ENCODE results near the gene NFIA. TPM values are rescaled to one million over a fixed set of nuclear protein-coding genes. Genes with fewer than 3 reads are reported as not detected.

The NFIA gene
- polyA plus RNA-seq, 12 donors: 29.6 to 378 (median 35.8) TPM

- no peak for DNase-seq
Observed at GRCh38 chr1:61426254-61426653, 343.9 kb downstream of the NFIA start.

DNA sequence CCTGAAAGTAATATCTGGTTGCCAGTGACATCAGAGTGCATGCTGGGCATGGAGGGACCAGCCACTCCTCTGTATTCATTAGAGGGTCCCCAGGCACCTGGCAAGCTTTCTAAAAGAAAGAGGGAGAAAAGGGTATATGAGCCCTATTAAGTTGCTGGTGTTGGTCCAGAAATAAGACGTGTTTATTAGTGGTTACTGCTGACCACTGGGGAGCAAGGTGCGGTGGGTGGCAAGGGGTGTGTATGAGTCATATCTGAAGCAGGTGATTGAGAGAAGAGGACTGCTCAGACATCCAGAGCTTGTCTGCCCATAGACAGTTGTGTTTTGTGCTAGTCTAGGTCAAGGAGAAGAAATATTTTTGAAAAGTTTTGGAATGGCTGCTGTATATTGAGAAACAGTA lies 344.5 kb downstream of the NFIA start:
- DNase-seq: no peak

- DNase-seq: no peak
Observed at GRCh38 chr1:61427510-61427909, 345.1 kb downstream of the NFIA start.

DNA sequence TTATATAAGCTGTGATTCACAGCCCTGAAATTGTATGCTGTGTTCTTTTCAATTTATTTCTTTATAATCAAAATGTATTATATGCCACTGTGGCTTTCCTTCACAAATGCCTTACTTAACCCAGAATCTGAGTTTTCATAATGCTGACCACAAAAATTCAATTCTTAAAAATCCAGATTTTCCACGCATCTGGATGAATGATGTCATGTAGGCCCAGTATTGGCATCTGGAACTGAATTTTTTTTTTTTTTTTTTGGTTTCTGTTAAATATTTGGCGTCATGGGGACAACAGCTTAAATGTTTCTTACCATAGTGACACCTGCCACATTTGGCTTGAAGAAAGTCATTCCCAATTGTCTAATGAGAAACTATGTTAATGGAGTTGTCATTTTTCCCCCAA lies 345.8 kb downstream of the NFIA start:
- no peak for DNase-seq

DNA sequence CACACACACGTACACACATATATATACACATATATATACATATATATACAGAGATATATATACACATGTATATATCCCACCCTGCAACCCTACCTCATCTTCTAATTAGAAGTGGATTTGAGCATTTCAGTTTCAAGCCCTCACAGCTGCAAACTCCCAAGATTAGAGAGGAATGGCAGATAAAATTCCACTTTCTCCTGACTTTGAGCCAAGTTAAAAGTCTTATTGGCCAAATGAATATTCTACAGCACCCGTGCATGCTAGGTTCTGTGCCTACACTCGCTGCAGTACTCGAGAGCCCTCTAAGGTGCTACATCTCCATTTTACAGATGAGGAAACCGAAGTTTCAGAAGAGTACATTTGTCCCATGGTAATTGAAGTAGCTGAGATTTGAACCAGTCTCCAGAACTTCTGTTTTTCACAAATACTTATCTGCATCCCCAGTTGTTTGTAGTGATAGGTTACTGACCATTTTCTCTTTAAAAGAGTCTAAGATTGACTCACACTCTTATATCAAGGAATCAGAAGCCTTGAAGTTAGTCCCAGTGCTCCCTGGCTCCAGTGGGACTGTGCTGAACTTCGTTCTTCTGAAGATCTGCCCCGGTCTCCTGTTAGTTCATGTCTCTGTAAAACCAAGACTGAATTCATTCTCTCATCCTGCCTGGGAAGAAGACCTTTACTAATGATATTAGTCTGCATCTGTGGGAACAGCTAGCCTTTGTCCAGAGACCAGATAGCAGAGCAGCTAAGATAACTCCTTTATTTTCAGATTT lies 350.4 kb downstream of the NFIA start:
- DNase-seq: no peak

- no peak for DNase-seq
Observed at GRCh38 chr1:61433646-61434045, 351.3 kb downstream of the NFIA start.

- DNase-seq: no peak
Observed at GRCh38 chr1:61434276-61434675, 351.9 kb downstream of the NFIA start.

- no peak for DNase-seq
Observed at GRCh38 chr1:61435226-61435625, 352.9 kb downstream of the NFIA start.

GRCh38 chr1:61436016-61436415 lies 353.7 kb downstream of the NFIA start:
- DNase-seq: no peak

DNA sequence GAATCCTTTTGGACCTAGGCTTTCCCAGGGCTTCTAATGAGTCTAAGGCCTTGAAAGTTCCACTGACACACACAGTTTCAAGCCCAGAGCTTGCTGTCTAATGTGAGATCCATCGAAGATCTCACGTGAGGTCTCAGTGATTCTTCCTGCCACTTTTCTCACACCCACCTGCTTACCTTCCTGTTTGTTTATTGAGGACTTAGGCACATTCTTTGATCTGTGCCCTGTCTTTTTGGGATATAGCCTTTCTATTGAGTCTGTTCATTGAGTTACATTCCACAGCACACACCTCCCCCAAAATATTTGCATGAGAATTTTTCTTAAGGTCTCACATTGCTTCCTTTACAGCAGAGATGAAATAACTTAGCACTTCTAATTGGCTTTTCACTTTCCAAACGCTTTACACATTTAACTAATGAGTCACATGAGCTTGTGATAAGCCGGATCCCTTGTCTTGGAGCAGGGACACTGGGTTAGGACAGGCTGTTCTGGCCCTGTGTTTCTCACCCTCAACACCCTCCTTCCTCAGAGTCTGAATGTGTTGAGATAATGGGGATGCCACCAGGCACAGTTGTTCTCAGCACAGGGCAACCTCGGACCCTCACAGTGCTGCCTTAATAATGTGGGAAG lies 354.2 kb downstream of the NFIA start:
- DNase-seq: no peak

- DNase-seq: no peak
Observed at GRCh38 chr1:61439234-61439633, 356.9 kb downstream of the NFIA start.

- DNase-seq: no peak
Observed at GRCh38 chr1:61441723-61442262, 359.4 kb downstream of the NFIA start.

- DNase-seq: no peak
Observed at GRCh38 chr1:61442544-61442943, 360.2 kb downstream of the NFIA start.

DNA sequence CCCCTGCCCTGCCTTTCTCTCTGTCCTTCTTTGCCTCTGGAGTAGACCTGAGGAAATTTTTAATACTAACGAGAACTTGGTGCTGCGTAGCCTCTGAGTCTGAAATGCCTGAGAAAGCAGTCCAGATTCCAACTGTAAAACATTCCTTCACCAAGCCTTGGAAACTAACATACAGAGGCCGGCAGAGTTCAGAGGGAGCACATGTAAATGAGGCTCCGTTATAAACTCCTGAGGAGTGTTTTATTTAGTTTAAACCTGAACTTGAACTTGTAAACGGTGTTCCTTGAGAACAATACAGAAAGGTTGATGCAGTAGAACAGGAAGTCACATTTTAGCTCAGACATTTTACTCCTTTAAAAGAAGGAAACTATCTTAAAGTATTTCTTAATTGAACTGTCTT lies 361.9 kb downstream of the NFIA start:
- DNase-seq: no peak

- no peak for DNase-seq
Observed at GRCh38 chr1:61445269-61445825, 363.0 kb downstream of the NFIA start.

DNA sequence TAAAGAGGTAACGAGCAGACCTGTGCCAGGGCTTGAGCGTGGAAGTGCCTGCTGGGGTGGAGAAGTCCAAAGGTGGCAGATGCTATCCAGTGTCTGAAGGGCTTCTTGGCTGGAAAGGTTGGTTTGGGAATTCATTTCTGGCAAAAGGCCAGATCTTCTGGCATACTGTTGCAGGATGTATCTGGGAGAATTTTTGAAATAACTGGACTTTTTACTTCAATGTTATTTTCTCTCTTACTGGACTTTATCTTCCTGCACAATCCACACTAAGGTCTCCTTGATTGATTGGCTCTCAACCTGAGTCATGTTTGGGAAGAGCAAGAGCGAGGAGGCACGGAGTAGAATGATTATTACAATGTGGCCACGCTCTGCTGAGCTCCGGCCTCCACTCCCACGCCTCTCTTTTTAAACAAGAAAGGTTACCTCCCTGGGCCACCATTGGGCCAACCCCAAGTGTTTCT lies 364.2 kb downstream of the NFIA start:
- DNase-seq: no peak

DNA sequence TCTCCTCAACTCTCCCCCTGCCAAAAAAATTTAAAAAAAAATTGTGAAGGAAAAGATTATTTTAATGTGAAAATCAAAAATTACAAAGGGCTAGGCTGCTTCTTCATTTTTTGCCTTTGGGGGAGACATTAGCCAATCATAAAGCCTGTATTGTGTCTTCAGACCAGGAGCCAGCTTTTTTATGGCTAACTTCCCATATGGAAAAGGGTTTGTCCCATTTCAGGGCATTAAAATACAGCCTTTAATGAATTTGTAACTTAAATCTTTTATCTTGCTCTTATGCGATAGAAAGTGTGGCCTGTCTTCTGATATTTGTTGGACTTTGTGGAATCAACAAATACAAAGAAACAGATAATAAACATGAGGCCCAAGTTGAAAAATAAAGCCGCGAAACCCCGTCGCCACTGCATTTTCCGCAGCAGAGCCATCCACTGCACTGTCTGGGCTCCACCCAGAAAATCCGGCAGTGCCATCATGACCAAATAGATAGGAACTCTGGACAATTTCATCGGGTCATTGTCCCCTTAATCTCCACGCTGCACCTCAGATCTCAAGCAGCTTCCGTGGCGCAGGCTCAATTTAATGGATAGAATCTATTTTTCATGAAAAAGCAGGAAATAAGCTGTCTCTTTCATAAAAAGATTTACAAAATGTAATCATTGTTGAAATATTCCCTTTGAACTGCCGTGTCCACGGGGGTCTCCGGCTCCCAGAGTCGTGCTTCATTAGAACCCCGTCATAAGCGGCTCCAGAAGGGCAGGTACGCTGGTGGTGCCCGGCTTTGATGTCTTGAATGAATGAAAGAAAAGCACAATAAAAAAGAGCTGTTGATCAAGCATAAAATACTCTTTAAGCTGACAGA lies 365.0 kb downstream of the NFIA start:
- no peak for DNase-seq

- no peak for DNase-seq
Observed at GRCh38 chr1:61447968-61448430, 365.6 kb downstream of the NFIA start.

DNA sequence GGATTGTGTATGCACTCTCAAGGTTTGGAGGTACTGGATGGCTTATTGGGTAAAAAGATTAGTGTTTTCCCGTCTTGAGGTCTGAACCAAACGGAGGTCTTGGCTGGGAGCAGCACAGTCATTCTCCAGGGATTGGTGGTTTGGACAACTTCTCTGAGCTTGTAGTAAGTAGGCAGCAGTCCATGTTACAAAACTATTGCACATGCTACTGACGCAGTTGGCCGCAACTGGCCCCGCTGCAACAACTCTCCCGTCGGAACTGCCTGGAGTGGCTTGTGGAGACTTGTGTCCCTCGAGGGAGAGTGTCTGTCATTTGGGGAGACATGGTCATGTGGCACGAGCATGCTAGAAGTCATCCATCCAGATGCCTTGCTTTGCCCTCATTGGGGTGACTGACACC lies 366.6 kb downstream of the NFIA start:
- peak; percentile 92 for DNase-seq

GRCh38 chr1:61449410-61449809 lies 367.0 kb downstream of the NFIA start:
- DNase-seq: no peak

DNA sequence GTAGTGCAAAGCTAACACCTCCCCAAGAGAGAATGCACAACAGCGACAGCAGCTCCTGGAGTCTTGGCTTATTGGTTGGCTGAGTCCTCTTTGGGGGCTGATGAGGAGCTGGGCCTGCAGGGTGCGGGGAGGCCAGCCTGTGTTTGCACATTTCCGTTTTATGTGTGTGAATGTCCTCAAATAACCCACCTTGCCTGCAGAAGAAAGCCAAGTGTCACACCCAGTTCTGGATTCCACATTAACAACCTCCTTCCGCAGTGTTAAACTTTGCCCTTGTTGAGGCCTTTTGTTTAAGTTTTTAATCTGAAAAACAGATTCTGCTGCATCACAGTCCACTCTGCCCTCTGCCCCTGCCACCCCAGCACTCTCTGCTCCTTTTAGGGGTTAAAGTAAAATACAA lies 368.1 kb downstream of the NFIA start:
- peak; percentile 48 for DNase-seq

Data from muscle of arm (tissue), 12 donors.